Body of pancreas (tissue), 4 donors: ENCODE results near the gene EFS. TPM values are rescaled to one million over a fixed set of nuclear protein-coding genes. Genes with fewer than 3 reads are reported as not detected.

Experiments
- ATAC-seq: fragments of 150-250 bp; one replicate; pipeline ENCODE4 v1.9.1; 2016
- DNase-seq, 4 donors: peaks; one replicate each; pipeline ENCODE4 v3.0.0-alpha.2; 2019
- H3K27ac ChIP-seq, 4 donors: fragments of 200-600 bp; sonication (generic); 1 replicate in 3 of 4; 2 replicates in 1 of 4; pipeline versions ENCODE4 v1.5.1 to v1.6.1; 2016 to 2019; ENCODE audit warnings: mild to moderate bottlenecking in 1 of 4, mixed read lengths in 1 of 4, moderate library complexity in 1 of 4
- H3K27me3 ChIP-seq, 2 donors: fragments of 200-600 bp; sonication (generic); one replicate each; pipeline ENCODE4 v1.6.0; 2016; ENCODE audit warnings: mild to moderate bottlenecking in 1 of 2
- H3K36me3 ChIP-seq, 2 donors: fragments of 200-600 bp; sonication (generic); replicated peaks in 1 of 2; 2 replicates each; pipeline ENCODE4 v1.5.1; 2016; ENCODE audit warnings: low read depth in 2 of 2; ENCODE audit not compliant: insufficient read depth in 1 of 2
- H3K4me1 ChIP-seq: fragments of 200-600 bp; sonication (generic); one replicate; pipeline ENCODE4 v1.6.0; 2016
- H3K4me3 ChIP-seq, 2 donors: fragments of 200-600 bp; sonication (generic); 1 replicate in 1 of 2; 2 replicates in 1 of 2; pipeline ENCODE4 v1.5.1; 2016 to 2019
- H3K9me3 ChIP-seq, 3 donors: fragments of 200-600 bp; sonication (generic); 1 replicate in 2 of 3; 2 replicates in 1 of 3; pipeline ENCODE4 v1.5.1; 2016
- POLR2A ChIP-seq, 3 donors: fragments of 450-650 bp; IDR thresholded peaks; one replicate each; pipeline ENCODE4 v1.6.1; 2016; ENCODE audit warnings: antibody characterized with exemption in 3 of 3, mild to moderate bottlenecking in 2 of 3
- WGBS, 2 donors: methylation state at CpG; one replicate each; pipeline ENCODE4 v1.1.5; 2017; 5-methylcytosine and 5-hydroxymethylcytosine counted together
- intact Hi-C: fragments of 100-400 bp; cut with DNase I; formaldehyde crosslinking; loops from one replicate; pipeline ENCODE4 v1.15.1; 2023
- total RNA-seq, 2 donors: library from RNA; depleted of rRNA; stranded (reverse); fragments of >200 nt; gene quantifications; one replicate each; pipeline ENCODE4 v1.1.0, GENCODE V29; 2016
- TF ChIP-seq, protein P1 (sequence below), 7 experiments: fragments of 450-650 bp in 4 of 7; fragments of 200-600 bp in 3 of 7; sonication (generic) in 3 of 7; IDR thresholded peaks; one replicate each; pipeline ENCODE4 v1.5.1; 2016 to 2019; ENCODE audit warnings: antibody characterized with exemption in 7 of 7

EFS gene
- total RNA-seq, 2 donors from 2014 or later, result 0.99 to 1.3 TPM

DNA sequence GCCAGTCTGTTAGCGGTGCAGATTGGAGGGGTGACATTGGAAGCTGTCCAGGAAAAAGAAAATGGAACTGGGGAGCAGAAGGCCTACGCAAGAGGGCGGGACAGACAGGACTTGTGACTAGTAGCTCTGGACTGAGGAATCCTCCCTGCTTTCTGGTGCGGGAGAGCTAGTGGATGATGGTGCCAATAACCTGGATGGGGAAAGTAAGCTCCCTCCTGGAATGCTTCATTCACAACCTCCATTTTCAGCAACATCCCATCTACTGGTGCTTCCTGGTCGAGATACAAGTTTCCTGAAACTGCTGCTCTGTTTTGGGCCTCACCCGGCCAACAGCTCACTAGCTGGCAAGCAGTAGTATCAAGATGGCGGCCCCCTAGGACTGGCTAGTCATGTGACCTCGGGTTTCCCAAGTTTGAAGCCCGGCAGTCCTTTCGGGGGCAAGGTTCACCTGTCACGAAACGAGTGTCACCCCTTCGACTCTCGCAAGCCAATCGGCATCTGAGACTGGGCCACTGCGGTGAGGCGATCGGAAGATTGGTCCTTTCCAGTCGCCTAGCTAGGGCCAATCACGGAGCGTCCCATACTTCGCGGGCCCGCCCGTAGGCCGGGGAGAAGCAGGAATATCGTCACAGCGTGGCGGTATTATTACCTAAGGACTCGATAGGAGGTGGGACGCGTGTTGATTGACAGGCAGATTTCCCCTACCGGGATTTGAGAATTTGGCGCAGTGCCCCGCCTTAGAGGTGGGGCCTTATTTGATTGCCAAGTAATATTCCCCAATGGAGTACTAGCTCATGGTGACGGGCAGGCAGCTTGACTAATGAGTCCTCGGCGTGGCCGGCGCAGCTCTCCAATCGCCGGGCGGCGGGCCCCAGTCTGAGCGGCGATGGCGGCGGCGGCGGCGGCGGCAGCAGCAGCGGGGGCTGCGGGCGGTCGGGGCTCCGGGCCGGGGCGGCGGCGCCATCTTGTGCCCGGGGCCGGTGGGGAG, 44.1 kb downstream of the EFS start, which contains the start of gene PABPN1:
Gene PABPN1 (plus strand): TSS at position 874 of the 988 bp plus-strand sequence. CDS start 13 bp downstream, at position 887.
- peak; percentile 35 to 64 (median 58) for TF ChIP-seq POLR2A (IDR thresholded peaks at IDR 0.05)
- TF ChIP-seq, protein P1, sequence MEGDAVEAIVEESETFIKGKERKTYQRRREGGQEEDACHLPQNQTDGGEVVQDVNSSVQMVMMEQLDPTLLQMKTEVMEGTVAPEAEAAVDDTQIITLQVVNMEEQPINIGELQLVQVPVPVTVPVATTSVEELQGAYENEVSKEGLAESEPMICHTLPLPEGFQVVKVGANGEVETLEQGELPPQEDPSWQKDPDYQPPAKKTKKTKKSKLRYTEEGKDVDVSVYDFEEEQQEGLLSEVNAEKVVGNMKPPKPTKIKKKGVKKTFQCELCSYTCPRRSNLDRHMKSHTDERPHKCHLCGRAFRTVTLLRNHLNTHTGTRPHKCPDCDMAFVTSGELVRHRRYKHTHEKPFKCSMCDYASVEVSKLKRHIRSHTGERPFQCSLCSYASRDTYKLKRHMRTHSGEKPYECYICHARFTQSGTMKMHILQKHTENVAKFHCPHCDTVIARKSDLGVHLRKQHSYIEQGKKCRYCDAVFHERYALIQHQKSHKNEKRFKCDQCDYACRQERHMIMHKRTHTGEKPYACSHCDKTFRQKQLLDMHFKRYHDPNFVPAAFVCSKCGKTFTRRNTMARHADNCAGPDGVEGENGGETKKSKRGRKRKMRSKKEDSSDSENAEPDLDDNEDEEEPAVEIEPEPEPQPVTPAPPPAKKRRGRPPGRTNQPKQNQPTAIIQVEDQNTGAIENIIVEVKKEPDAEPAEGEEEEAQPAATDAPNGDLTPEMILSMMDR (IDR thresholded peaks at IDR 0.05), result peak in 1 of 7 experiments; percentile 5
- intact Hi-C loops, result loop anchor here (10.0 kb wide), 1 partner anchor 244 kb away; the partner anchor contains the start of gene AP1G2
- Histone ChIP-seq H3K27me3 (no peaks in the 10 kb centered on the region), H3K4me1 (peaks cover 30% of the 10 kb centered on the region), H3K27ac (peak within 1 kb of the TSS; percentile 92 to 99 (median 96)), H3K9me3 (no peaks in the 10 kb centered on the region), H3K4me3 (peak within 1 kb of the TSS; percentile 68 to 76), H3K36me3 (peaks cover 8 to 17% of the 10 kb centered on the region in 2 donors)
- DNase-seq (peak; percentile 99 to 100 (median 99)), ATAC-seq (peak; percentile 92)
- 3 to 10% methylated on average over 25 to 62 of the region's 63 CpGs for WGBS, 2 donors

DNA sequence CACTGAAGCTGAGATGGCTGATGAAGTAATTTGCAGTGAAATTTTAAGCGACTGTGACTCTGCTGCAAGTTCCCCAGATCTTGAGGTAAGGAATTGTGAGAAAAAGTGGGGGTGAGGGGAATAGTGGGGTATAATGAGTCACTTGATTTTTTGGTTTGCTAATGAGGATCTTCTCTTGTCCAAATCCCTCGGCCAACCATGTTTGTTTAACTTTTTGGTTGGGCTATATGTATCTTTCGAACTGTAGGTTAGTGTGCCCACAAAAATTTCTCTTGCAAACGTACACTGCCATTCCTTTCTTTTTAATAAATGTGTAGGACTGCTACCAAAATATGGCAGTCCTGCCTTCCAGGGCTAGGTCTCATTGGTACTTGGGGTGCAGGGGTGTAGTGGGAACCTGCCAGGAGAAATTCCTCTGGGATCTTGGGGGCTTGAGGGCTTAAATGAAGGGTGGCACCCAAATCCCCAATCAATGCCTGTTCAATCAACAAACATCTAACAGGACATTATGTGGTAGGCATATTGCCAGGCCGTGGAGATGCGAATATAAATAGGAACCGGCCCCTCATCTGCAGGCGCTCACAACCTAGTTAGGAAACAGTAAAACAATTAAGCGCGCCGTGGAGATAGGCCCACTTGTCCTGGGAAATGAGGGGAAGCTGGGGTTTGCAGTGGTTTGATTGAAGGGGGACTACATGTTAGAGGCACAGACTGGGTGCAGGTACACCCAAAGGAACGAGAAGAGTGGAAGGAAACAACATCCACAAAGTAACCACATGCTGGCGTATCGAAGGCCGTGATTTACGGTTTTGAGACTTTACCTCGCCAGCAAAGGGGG, 45.0 kb downstream of the EFS start:
- intact Hi-C loops, result loop anchor here (10.0 kb wide), 1 partner anchor 245 kb away; the partner anchor contains the start of gene AP1G2
- no peak for TF ChIP-seq POLR2A (IDR thresholded peaks at IDR 0.05)
- TF ChIP-seq, protein P1 (IDR thresholded peaks at IDR 0.05), result no peak
- ATAC-seq (no peak), DNase-seq (peak in 1 of 4 donors; percentile 19)
- no peaks in the 10 kb centered on the region for H3K9me3 ChIP-seq
- WGBS, 2 donors, result 86 to 95% methylated on average over 17 of the region's 17 CpGs
- H3K36me3 ChIP-seq, result peaks cover 8 to 16% of the 10 kb centered on the region in 2 donors
- no peak overlapping the region for H3K4me3 ChIP-seq
- H3K4me1 ChIP-seq, result peaks cover 30% of the 10 kb centered on the region
- no peaks in the 10 kb centered on the region for H3K27me3 ChIP-seq
- H3K27ac ChIP-seq, result peak overlapping the region; percentile 87 to 99 (median 93)

DNA sequence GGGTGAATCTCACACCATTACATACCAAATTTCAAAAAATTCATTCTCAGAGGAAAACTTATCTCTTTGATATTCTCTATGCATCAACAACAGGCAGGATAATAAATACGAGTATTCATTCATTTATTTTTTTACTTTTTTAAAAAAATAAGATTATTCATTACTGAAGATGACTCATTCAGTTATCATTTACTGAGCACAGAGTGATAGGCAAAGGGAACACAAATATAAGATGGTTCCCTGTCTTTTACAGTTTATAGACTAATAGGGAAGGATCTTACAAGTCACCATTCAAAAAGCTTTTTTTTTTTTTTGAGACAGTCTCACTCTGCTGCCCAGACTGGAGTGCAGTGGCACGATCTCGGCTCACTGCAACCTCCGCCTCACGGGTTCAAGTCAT, 48.7 kb downstream of the EFS start:
- 77 to 81% methylated on average over 5 of the region's 5 CpGs for WGBS, 2 donors
- Histone ChIP-seq H3K27ac (no peak overlapping the region), H3K9me3 (no peaks in the 10 kb centered on the region), H3K4me3 (no peak overlapping the region), H3K4me1 (peaks cover 9% of the 10 kb centered on the region), H3K36me3 (no peaks in the 10 kb centered on the region), H3K27me3 (no peaks in the 10 kb centered on the region)
- TF ChIP-seq, protein P1 (IDR thresholded peaks at IDR 0.05), result no peak
- no peak for TF ChIP-seq POLR2A (IDR thresholded peaks at IDR 0.05)
- intact Hi-C loops, result no loop called here
- no peak for ATAC-seq
- DNase-seq, result no peak

DNA sequence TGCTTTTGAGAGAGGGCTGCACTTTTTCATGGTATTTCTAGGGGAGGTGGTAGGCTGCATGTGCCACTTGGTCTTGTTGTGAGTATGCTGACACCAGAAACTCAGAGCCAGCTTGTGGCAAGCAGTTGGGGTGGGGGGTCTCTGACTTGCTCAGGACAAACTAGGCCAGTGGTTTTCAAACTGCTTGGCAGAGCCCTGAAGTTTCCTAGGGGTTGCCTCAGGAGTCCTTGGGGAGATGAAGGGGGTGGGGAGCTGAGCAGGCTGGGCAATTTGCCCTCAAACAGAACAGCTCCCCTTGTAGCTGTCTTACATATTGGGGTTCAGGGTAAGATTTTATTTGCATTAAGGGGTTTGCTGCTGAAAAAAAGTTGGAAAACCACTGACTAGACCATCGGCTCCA, 54.4 kb downstream of the EFS start:
- WGBS, 2 donors, result 78 to 91% methylated on average over 1 of the region's 1 CpG
- Histone ChIP-seq H3K9me3 (no peaks in the 10 kb centered on the region), H3K36me3 (no peaks in the 10 kb centered on the region), H3K27ac (no peak overlapping the region), H3K4me3 (no peak overlapping the region), H3K27me3 (no peaks in the 10 kb centered on the region), H3K4me1 (peaks cover 41% of the 10 kb centered on the region)
- ATAC-seq, result no peak
- DNase-seq, result no peak
- TF ChIP-seq POLR2A (IDR thresholded peaks at IDR 0.05), result no peak
- intact Hi-C loops, result no loop called here
